GM12892 (cell line): ENCODE data around the gene MED13L.

Experiments used
- POLR2A ChIP-seq: IDR thresholded peaks from 2 replicates; pipeline ENCODE4 v1.6.1; 2011; ENCODE audit warnings: low read depth, low read length, control low read depth
- POLR2AphosphoS5 ChIP-seq: IDR thresholded peaks from 2 replicates; pipeline ENCODE4 v1.6.1; 2011; ENCODE audit warnings: low read depth, low read length, control low read depth
- TAF1 ChIP-seq: IDR thresholded peaks from 2 replicates; pipeline ENCODE4 v1.6.1; 2011; ENCODE audit warnings: low read depth, mild to moderate bottlenecking, control low read depth, low read length, borderline replicate concordance

DNA sequence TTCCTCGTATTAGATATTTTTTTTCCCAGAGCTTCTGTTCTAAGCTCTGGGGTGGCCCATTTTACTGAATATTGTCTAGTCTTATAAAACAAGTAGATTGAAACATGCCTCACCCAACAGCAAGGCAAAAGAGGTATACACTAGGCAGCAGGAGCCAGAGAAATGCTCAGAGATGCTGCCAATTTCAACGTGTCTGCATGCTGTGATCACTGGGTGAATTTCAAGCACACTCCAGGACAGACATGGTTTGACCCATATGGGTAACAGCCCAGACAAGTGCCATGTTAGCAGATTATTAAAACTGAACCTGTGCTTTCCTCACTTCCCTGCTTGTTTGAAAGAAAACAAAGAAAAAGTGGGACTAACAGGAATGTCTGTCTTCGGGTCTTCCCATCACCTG lies 321.3 kb downstream of the MED13L start:
- no peak for TF ChIP-seq POLR2AphosphoS5
- no peak for TF ChIP-seq POLR2A
- no peak for TF ChIP-seq TAF1
